NCI-H345 treated with DMSO at 0.1 percent for 48 hours (cell line): ENCODE results near the gene ARHGAP28.

Experiments used
- DNase-seq: peaks from one replicate; lab custom pipeline; 2025; ENCODE audit not compliant: unreplicated experiment; lab: John Stamatoyannopoulos, UW

Gene ARHGAP28, protein sequence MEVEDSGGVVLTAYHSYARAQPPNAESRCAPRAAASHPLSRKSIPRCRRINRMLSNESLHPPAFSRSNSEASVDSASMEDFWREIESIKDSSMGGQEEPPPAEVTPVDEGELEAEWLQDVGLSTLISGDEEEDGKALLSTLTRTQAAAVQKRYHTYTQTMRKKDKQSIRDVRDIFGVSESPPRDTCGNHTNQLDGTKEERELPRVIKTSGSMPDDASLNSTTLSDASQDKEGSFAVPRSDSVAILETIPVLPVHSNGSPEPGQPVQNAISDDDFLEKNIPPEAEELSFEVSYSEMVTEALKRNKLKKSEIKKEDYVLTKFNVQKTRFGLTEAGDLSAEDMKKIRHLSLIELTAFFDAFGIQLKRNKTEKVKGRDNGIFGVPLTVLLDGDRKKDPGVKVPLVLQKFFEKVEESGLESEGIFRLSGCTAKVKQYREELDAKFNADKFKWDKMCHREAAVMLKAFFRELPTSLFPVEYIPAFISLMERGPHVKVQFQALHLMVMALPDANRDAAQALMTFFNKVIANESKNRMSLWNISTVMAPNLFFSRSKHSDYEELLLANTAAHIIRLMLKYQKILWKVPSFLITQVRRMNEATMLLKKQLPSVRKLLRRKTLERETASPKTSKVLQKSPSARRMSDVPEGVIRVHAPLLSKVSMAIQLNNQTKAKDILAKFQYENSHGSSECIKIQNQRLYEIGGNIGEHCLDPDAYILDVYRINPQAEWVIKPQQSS

GRCh38 chr18:6729247-6730091 is at the start of gene ARHGAP28:
TSS of gene ARHGAP28 (plus strand) at chr18:6729716. CDS start at chr18:6729822, 106 bp downstream.
- DNase-seq, result peak; percentile 58

DNA sequence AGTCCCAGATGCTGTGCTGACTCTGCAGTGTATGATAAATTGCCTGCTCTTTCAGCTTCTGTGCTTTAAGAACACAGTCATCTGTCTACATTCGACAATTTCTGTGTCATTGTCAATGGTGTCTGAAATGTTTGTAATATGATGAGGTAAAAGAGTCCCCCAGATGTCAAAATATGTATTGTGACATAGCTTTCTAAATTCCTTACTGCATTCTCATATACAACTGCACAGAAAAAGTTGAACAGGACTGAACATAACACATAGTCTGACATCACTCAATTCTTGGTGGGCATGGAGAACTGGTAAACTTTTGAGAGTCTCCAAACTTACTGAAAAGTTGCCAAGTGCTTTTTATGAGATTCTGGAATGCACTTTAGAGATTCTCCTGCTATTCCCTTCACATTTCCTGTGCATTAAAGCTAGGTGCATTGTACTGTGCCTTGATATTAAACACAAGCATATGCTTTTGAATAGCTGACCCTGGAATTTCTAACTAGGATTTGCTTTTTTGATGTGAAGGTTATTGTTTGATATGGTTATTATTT is 48.1 kb upstream of the ARHGAP28 start:
- no peak for DNase-seq

DNA sequence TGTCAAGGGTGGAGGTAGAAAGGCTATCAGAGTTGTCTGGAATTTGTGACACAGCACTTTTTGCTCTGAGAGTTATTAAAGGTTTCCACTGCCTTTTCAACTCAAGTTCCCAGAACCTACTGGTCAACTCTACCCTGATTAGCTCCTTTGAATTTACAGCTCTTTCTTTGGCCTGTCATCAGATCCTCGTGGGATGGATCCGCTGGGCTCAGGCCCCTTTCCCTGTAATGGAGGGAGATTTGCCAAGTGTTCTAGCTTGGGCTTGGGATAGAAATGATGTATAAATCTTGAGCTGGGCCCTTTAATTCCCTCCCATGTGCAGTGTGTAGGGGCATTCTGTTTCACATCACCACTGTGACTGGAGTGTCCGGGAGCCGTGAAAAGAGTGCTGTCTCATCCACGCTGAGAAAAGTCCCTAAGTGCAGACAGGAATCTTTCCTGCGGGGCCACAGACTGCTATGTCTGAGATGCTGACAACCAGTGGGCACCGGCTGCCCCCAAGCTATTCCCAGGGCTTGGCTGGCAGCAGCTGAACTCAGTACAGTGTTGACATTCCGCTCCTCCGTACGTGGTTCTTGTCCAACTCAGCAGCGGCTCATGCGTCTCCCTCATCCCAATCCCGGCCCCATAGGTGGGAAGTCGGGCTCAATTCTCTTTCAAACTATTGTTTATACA is 46.9 kb upstream of the ARHGAP28 start:
- no peak for DNase-seq

- no peak for DNase-seq
Observed at GRCh38 chr18:6683112-6683876, 46.2 kb upstream of the ARHGAP28 start.

DNA sequence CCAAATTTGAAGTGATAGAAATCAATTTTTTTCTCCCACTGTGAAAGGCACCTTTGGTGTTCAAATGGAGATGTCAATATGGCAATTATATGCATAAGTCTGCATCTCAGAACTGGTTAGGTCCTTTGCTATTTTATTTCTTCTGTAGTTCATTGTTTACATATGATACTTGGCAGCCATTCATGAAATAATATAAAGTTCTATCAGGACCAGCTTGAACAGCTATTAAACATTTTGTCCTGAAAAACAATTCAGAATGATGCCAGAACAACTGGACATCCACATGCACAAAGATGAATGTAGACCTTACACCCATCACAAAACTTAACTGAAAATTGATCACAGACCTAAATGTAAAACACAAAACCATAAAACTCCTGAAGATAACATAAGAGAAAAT is 41.8 kb upstream of the ARHGAP28 start:
- no peak for DNase-seq

- DNase-seq, result no peak
Observed at GRCh38 chr18:6708890-6709289, 20.6 kb upstream of the ARHGAP28 start.

DNA sequence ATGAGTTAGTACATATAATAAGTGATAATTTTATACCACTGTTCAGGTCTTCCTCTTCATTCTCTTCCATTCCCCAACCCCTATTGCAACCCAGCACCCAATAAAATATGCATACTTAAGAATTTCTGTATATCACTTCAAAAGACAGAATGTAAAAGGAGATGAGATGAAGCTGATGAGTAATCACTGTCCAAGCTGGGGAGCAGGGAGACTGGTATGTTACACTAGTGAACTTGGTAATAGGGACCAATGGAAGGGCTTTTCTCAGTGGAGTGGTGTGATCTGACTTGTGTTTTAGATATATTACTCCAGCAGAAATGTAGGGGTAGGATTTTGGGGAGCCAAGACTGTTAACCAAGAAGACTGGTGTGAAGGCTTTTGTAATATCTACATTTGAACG is 18.0 kb upstream of the ARHGAP28 start:
- DNase-seq, result no peak

GRCh38 chr18:6712401-6712800 is 17.1 kb upstream of the ARHGAP28 start:
- DNase-seq, result no peak

DNA sequence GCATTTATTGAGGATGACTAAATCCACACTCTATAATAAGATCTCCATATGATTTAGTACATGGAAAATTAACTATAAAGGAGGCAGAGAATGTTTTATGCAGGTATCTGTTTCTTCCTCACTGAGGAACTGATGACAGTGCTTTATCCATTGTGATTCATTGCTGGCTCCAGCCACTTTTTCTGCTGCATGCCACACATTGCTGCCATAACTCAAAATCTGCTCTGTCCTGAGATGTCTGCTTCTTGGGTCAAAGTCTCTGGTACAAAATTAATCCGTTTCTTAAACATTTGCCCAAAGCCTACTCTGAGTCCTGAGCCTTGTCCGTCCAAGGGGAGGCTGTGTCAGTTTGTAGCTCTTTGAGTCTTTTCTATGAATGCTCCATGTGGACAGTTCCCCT is 15.5 kb upstream of the ARHGAP28 start:
- DNase-seq, result no peak

DNA sequence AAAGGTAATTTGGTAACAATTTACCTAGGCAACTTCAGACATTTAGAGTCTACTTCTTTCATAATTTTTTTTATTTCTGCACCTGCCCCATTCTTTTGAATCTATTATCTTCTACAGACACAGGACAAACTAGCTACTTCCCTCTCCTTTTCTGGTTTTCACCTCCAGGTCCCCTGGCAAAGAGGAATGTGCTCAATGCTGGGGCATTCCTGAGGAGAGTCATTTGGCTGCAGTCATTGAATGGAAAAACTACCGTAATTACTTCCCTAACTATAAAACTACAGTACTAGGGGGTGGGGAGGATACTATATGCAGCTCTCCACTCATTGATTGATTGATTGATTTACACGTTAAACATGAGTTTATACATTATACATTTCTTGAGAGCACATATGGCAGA is 11.2 kb upstream of the ARHGAP28 start:
- DNase-seq, result no peak

- DNase-seq, result no peak
Observed at GRCh38 chr18:6719098-6719846, 10.2 kb upstream of the ARHGAP28 start.

DNA sequence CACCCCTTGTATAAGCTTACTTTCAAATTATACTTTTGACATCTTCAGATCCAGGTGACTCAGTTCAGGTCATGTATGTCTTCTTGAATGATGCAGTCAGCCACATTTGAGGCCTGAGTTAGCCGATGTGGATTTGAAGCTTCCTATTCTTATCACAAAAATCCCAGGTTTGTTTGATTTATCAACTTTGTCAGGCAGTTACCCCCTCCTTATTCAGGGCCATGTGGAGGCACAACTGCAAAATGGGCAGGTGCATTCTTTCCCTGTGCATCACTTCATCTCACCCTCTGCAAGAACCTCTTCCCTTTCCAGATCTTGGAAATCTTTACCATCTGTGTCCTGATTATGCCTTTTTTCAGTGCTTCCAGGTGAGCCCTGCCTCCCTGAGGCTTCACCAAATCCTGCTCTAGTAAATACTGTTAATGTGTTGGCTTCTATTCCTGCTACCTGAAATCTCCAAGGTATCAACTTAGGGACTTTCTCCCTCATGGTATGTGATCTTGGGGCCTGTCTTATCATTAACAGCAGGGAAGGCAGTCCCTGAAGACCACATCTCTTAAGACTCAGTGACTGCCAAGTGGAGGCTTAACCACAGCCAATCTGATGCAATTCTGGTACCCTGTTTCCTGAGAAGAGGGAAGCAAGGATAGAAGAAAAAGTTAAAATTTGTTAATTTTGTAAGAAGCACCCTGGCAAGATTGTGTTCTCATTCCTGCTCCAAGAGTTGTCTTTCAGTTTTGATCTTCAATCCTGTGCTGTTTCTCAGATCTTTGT is 9.4 kb upstream of the ARHGAP28 start:
- no peak for DNase-seq

DNA sequence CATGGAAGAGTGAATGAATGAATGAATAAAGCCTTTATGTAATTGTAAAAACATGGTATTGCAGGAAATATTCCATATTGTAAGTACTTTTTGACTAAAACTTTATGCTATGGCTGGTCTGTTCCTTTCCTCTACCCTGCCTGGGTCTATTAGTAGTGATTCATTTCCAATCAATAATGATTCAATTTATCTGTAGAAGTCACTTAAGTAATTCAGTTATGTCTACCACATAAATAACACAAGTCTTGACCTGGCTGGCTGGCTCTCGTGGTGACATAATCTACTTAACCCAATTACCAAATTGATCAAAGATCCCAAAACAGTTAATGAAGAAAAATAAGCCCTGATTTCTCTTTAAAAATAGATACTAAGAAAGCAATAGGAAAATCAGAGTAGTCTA is 7.8 kb upstream of the ARHGAP28 start:
- no peak for DNase-seq

DNA sequence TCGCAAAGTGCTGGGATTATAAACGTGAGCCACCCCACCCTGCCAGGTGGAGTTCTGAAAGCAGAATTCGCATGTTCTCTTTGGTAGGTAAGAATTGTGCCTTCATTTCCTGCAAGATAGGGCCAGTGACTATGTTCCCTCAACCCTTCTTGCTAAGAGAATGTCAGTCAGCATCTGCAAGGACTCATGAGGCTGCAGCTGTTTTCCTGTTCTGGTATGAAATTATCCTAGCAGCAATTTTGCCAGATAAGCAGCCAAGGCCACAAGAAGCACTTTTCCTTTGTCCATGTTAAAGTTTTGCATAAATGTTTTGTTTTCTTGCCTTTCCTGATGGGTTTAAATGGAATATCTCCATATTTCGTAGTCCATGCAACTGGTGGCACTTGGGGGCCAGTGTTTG is 6.8 kb upstream of the ARHGAP28 start:
- no peak for DNase-seq

DNA sequence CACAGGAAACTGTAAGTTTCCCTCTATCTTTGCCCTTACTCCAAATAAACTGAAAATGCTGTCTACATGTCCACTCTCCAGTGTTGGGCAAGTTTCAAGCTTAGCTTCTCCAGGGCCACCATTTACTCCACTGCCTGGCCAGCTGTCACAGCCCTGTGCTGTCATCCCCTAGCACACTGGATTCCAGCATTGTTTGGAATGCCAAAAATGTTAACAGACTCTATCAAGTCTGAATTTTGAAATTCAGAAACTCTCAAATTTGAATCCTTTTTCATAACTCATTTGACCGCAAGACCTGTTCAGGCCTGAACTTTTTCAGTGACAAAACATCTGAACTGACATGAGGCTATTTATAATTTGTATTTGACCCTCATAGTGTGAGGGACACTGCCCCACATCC is 5.2 kb upstream of the ARHGAP28 start:
- no peak for DNase-seq

DNA sequence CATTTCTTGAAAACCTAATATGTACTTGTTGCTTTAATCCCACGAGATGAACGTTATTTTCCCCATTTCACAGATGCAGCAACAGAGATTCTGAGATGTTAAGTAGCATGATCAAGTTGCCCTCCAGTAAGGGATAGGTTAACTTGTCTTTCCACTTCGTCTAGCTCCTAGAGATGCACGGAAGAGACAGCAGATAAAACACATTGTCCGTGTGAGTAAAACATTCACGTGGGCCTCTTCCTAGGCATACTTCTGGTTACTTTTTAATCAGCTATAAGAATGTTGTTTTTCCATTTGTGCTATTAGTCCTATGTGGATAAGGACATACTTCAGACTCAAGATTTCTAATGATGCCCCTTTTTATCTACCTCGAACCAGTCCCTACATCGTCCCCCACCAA is 1.2 kb upstream of the ARHGAP28 start:
- no peak for DNase-seq

DNA sequence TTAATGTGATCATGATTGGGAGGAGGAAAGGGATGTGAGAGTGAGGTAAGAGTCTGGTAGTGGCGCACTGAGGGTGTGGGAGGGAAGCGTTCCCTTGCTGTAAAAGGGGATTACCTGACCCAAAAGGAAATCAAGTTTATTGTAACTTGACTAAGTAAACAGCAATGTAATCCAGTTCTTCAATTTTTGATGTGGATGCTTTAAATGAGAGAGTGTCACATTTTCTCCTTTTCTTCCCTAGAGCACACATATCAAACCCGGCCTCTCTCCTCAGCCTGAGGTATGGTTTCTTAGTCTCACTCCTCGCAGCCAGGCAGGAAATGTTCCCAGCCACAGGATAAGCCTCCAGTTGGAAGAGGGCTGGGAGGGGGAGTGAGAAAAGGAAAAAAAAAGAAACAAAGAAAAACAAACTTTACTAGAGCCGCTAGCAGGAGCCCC is 688 bp upstream of the ARHGAP28 start:
- no peak for DNase-seq

DNA sequence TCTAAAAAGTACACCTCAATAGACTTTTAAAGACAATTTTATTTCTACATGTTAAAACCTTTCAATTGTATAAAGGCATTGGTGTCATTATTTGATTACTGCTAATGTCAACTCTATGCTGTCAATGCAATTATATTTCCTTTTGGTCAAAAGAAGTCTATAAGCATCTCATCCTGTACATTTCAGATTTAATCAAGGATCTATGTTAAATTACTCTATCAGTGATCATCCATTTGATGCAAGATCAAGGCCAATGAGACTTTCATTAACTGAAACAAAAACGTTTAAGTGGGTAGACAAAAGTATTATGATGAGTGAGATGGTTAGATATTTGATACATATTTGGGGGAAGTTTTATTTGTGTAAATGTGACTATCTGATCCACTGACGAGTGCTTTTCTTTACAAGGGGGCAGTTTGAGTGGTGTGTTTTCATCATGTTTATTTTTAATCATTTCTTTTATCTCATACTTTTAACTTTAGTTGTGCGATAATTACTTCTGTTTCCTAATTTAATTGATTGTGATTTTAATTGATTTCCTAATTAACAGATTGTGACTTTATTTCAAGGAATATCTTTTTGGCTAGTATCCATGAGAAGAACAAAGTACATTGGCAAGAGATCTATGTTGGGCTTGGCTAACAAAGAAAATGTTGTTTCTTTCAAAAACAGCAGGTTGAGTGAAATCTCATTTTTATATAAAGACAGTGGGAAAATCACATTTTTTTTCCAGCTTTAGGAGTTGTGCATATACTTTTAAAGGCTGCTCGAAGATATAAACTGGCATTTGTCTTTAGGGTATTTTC is 1.1 kb downstream of the ARHGAP28 start:
- no peak for DNase-seq
